GM12878 (cell line): ENCODE results near the gene VWA3A. TPM values are rescaled to one million over a fixed set of nuclear protein-coding genes. Genes with fewer than 3 reads are reported as not detected.
A peak's percentile ranks its signal among the peaks of the same experiment; 100 is the strongest.

Experiments used
- ATAC-seq: fragments of 200-7000 bp; cut with Tn5 transposase; 3 replicates; pipeline ENCODE4 v1.9.1; 2020; ENCODE audit warnings: mild to moderate bottlenecking, moderate library complexity
- BruUV-seq: library from RNA; stranded (reverse); fragments of 400-500 nt; replicated peaks from 2 replicates; lab custom pipeline; 2021; lab: Mats Ljungman, UMichigan
- CTCF ChIA-PET: fragments of 300-600 bp; sonication (Branson Sonifier 250); formaldehyde crosslinking; extraction: SDS; loops from one replicate; lab custom pipeline; 2021; ENCODE audit warnings: inconsistent platforms; lab: Yijun Ruan, JAX
- POLR2A ChIA-PET: fragments of 350-600 bp; formaldehyde crosslinking; extraction: SDS; loops from one replicate; lab custom pipeline; 2021; ENCODE audit warnings: inconsistent platforms; lab: Charles Lee
- RAD21 ChIA-PET: fragments of 300-600 bp; sonication (Branson Sonifier 250); formaldehyde crosslinking; loops from one replicate; lab custom pipeline; 2023; ENCODE audit warnings: antibody characterized with exemption; ENCODE audit not compliant: unreplicated experiment; lab: Charles Lee
- SMC1A ChIA-PET: fragments of 300-600 bp; sonication (Branson Sonifier 250); formaldehyde crosslinking; loops from one replicate; lab custom pipeline; 2023; ENCODE audit not compliant: unreplicated experiment, uncharacterized antibody; lab: Charles Lee
- DNase-seq: peaks from one replicate; pipeline ENCODE4 v3.0.0-alpha.2; 2011; ENCODE audit warnings: low read depth, low spot score
- FAIRE-seq: peaks from 3 replicates; lab custom pipeline; 2011; peaks lifted over from hg19 to GRCh38; lab: Jason Lieb, UNC
- H2AFZ ChIP-seq: 2 replicates; pipeline ENCODE4 v1.6.0; 2011; ENCODE audit warnings: low read depth, low read length, control low read depth; ENCODE audit not compliant: control insufficient read depth
- H3K27ac ChIP-seq: 2 replicates; pipeline ENCODE4 v1.5.1; 2011; ENCODE audit warnings: control low read depth; ENCODE audit not compliant: control insufficient read depth, insufficient read depth
- H3K27me3 ChIP-seq, 2 experiments: replicated peaks in 1 of 2; 2 replicates each; pipeline versions ENCODE4 v1.6.0 to v1.6.1; 2011; ENCODE audit warnings: low read length in 1 of 2; ENCODE audit not compliant: control insufficient read depth in 2 of 2, insufficient read depth in 2 of 2
- H3K36me3 ChIP-seq, 2 experiments: 2 replicates each; pipeline ENCODE4 v1.5.1; 2011; ENCODE audit warnings: low read length in 1 of 2; ENCODE audit not compliant: control insufficient read depth in 2 of 2, insufficient read depth in 2 of 2
- H3K4me1 ChIP-seq: 2 replicates; pipeline ENCODE4 v1.6.1; 2011; ENCODE audit warnings: mild to moderate bottlenecking, low read length, moderate library complexity, mixed read lengths; ENCODE audit not compliant: control insufficient read depth, insufficient read depth
- H3K4me2 ChIP-seq: 2 replicates; pipeline ENCODE4 v1.6.0; 2011; ENCODE audit warnings: control low read depth; ENCODE audit not compliant: control insufficient read depth, insufficient read depth
- H3K4me3 ChIP-seq: fragments of 200-600 bp; sonication (generic); 2 replicates; pipeline ENCODE4 v1.5.1; 2016
- H3K79me2 ChIP-seq: 2 replicates; pipeline ENCODE4 v1.6.0; 2011; ENCODE audit warnings: low read length; ENCODE audit not compliant: control insufficient read depth, insufficient read depth
- H3K9ac ChIP-seq: 2 replicates; pipeline ENCODE4 v1.8.0; 2011; ENCODE audit warnings: low read length, control low read depth, mixed read lengths; ENCODE audit not compliant: control insufficient read depth, insufficient read depth
- H3K9me3 ChIP-seq: replicated peaks from 3 replicates; pipeline ENCODE4 v1.5.1; 2011; ENCODE audit warnings: mild to moderate bottlenecking, low read length; ENCODE audit not compliant: control insufficient read depth, insufficient read depth
- H4K20me1 ChIP-seq: 2 replicates; pipeline ENCODE4 v1.6.0; 2011; ENCODE audit not compliant: control insufficient read depth, insufficient read depth
- BHLHE40 ChIP-seq, 2 experiments: fragments of 450-650 bp in 1 of 2; IDR thresholded peaks; 2 replicates each; pipeline ENCODE4 v1.6.1; 2011 to 2017; ENCODE audit warnings: low read depth in 2 of 2, borderline replicate concordance in 1 of 2, improper control_type of control experiment in 1 of 2, low read length in 1 of 2, mild to moderate bottlenecking in 1 of 2
- CTCF ChIP-seq, 3 experiments: IDR thresholded peaks in 2 of 3; conservative IDR thresholded peaks in 1 of 3; 2 replicates each; pipeline ENCODE4 v1.5.1; 2011; ENCODE audit warnings: low read depth in 3 of 3, low read length in 3 of 3, mild to moderate bottlenecking in 3 of 3, control low read depth in 2 of 3, moderate library complexity in 2 of 3, inconsistent platforms in 1 of 3, mixed read lengths in 1 of 3; ENCODE audit not compliant: control insufficient read depth in 2 of 3, insufficient read depth in 1 of 3; ENCODE audit errors: extremely low read depth in 1 of 3
- HDGF ChIP-seq: fragments of 450-650 bp; IDR thresholded peaks from 2 replicates; pipeline ENCODE4 v1.6.1; 2016; ENCODE audit warnings: antibody characterized with exemption
- MLLT1 ChIP-seq: fragments of 450-650 bp; IDR thresholded peaks from 2 replicates; pipeline ENCODE4 v1.6.1; 2016; ENCODE audit warnings: mild to moderate bottlenecking
- MTA3 ChIP-seq: IDR thresholded peaks from 2 replicates; pipeline ENCODE4 v1.6.1; 2012; ENCODE audit warnings: low read length, inconsistent platforms, borderline replicate concordance
- NBN ChIP-seq: fragments of 450-650 bp; IDR thresholded peaks from 2 replicates; pipeline ENCODE4 v1.6.1; 2016
- NFYA ChIP-seq: IDR thresholded peaks from 2 replicates; pipeline ENCODE4 v1.6.1; 2011; ENCODE audit warnings: low read depth, mild to moderate bottlenecking, low read length, improper control_type of control experiment, borderline replicate concordance
- PKNOX1 ChIP-seq: fragments of 450-650 bp; IDR thresholded peaks from 2 replicates; pipeline ENCODE4 v1.6.1; 2016; ENCODE audit warnings: mild to moderate bottlenecking
- RAD21 ChIP-seq: IDR thresholded peaks from 2 replicates; pipeline ENCODE4 v1.6.1; 2011; ENCODE audit warnings: mild to moderate bottlenecking, low read depth, low read length, moderate library complexity; ENCODE audit not compliant: insufficient read depth
- SMC3 ChIP-seq: IDR thresholded peaks from 2 replicates; pipeline ENCODE4 v1.6.1; 2011; ENCODE audit warnings: low read length, improper control_type of control experiment, borderline replicate concordance
- ZNF384 ChIP-seq: IDR thresholded peaks from 2 replicates; pipeline ENCODE4 v1.6.1; 2012; ENCODE audit warnings: low read depth, mild to moderate bottlenecking, low read length, improper control_type of control experiment, borderline replicate concordance
- WGBS: methylation state at CpG from one replicate; pipeline ENCODE4 v1.1.6; 2016; ENCODE audit warnings: low lambda C conversion rate; ENCODE audit not compliant: insufficient replicate concordance, insufficient coverage; ENCODE audit errors: missing lambda C conversion rate; 5-methylcytosine and 5-hydroxymethylcytosine counted together
- in situ Hi-C: fragments of 300-500 bp; cut with MboI; formaldehyde crosslinking; loops from 9 replicates; pipeline ENCODE4 v1.14.3; 2018; ENCODE audit warnings: mixed read lengths
- intact Hi-C: fragments of 100-400 bp; cut with micrococcal nuclease; formaldehyde crosslinking; loops from one replicate; pipeline ENCODE4 v1.14.2; 2022; ENCODE audit not compliant: unreplicated experiment
- polyA plus RNA-seq, 11 experiments: library from polyadenylated mRNA; depleted of rRNA in 4 of 11; unstranded in 6 of 11; stranded (reverse) in 5 of 11; fragments of >200 nt; fragmentation: Nextera tagmentation in 4 of 11; fragmentation: Illumina TruSeq in 1 of 11; extraction: Ambion mirVana in 4 of 11; extraction: Trizol in 1 of 11; gene quantifications; 1 replicate in 1 of 11; 2 replicates in 10 of 11; pipeline versions ENCODE4 v1.2.1 to v1.2.3, GENCODE V29; 2011 to 2016; ENCODE audit warnings: inconsistent platforms in 2 of 11, missing spikeins in 2 of 11, low read depth in 1 of 11
- total RNA-seq, 4 experiments: library from RNA; depleted of rRNA in 3 of 4; stranded (reverse); fragments of >200 nt in 3 of 4; fragmentation: Illumina TruSeq in 1 of 4; extraction: Trizol in 1 of 4; gene quantifications; 2 replicates each; pipeline versions ENCODE4 v1.2.1 to v1.2.3, GENCODE V29; 2013 to 2021

VWA3A gene
- total and polyA plus RNA-seq, 10 of the 15 experiments (the other 5 are each of a cell fraction or from before 2014, with no cell fraction given) = 0.01 TPM; not detected in 9

- no peaks in the 10 kb centered on the region for H3K36me3 ChIP-seq
- BruUV-seq = no TSS peak
- H3K9me3 ChIP-seq = no peaks in the 10 kb centered on the region
- CTCF ChIA-PET = interaction anchor here (0.6 to 5.0 kb wide), 46 partner anchors 9 to 441 kb away, joined by 3 to 58 read pairs (median 6); partner anchors contain the start of genes MOSMO, PDZD9 and UQCRC2
- FAIRE-seq (peak; percentile 92), ATAC-seq (peak; percentile 97), DNase-seq (peak; percentile 17)
- no peak overlapping the region for H3K9ac ChIP-seq
- no peak overlapping the region for H3K27ac ChIP-seq
- H3K4me1 ChIP-seq = no peaks in the 10 kb centered on the region
- WGBS = 36% methylated on average over 8 of the region's 8 CpGs
- no peaks in the 10 kb centered on the region for H4K20me1 ChIP-seq
- RAD21 ChIA-PET = interaction anchor here (0.7 to 2.6 kb wide), 17 partner anchors 9 to 453 kb away, joined by 3 to 35 read pairs (median 4); partner anchors contain the start of genes PDZD9 and UQCRC2
- SMC1A ChIA-PET = interaction anchor here (0.6 to 7.0 kb wide), 25 partner anchors 9 to 174 kb away, joined by 3 to 39 read pairs (median 5); partner anchors contain the start of gene UQCRC2
- POLR2A ChIA-PET = interaction anchor here (0.5 to 1.0 kb wide), 3 partner anchors 14 to 46 kb away, joined by 4 read pairs; no protein-coding TSS in a partner anchor
- H3K27me3 ChIP-seq = no peaks in the 10 kb centered on the region; a peak in 1 of 4 replicates
- no peak overlapping the region for H3K4me2 ChIP-seq
- intact Hi-C loops (loop anchor here (1.0 kb wide), 2 partner anchors 90 to 97 kb away; partner anchors contain the start of gene PDZD9), in situ Hi-C loops (no loop called here)
- no peak overlapping the region for H3K4me3 ChIP-seq
- TF ChIP-seq RAD21 (peak; percentile 69), HDGF (no peak), SMC3 (peak; percentile 69), CTCF (IDR thresholded peaks at IDR 0.05 in 2 of 3, conservative IDR thresholded peaks at IDR 0.05 in 1 of 3; ENCODE audit: control insufficient read depth in 2 of 3, extremely low read depth in 1 of 3, insufficient read depth in 1 of 3, low read depth in 3 of 3, low read length in 3 of 3) (peak; percentile 68 to 75 (median 69)), MLLT1 (0 out of 2 replicates have a peak, but pooled peaks have one; percentile 19), MTA3 (no peak), NFYA (no peak), PKNOX1 (peak; percentile 38), BHLHE40 (IDR thresholded peaks at IDR 0.05; ENCODE audit: borderline replicate concordance in 1 of 2, low read depth in 2 of 2, low read length in 1 of 2) (peak; percentile 38 to 79; a peak in 3 of 4 replicates), ZNF384 (peak; percentile 82; the same call in 1 of the 2 replicates), NBN (0 out of 2 replicates have a peak, but pooled peaks have one; percentile 55)
- TF ChIP-seq, all 136 proteins: peak for 8
- Histone ChIP-seq H3K79me2 (no peaks in the 10 kb centered on the region), H2AFZ (no peak overlapping the region)
These were observed 6.3 kb downstream of the VWA3A start for GRCh38 chr16:22098405-22099255.
